GM12891 (cell line): Measurements from ENCODE around the gene ELP1.
"Not testable (repeated sequence)": the region's sequence is repeated elsewhere in the genome, so short reads cannot be mapped to it uniquely, and the experiment has no call there.

Source experiments
- DNase-seq: peaks from one replicate; pipeline ENCODE4 v3.0.0; 2011; ENCODE audit warnings: low spot score; ENCODE audit not compliant: insufficient read length
- FAIRE-seq: peaks from 2 replicates; lab custom pipeline; 2011; peaks lifted over from hg19 to GRCh38; lab: Jason Lieb, UNC
- PAX5 ChIP-seq: IDR thresholded peaks from 2 replicates; pipeline ENCODE4 v1.6.1; 2011; ENCODE audit warnings: low read length, moderate library complexity, mild to moderate bottlenecking; ENCODE audit not compliant: insufficient read depth, severe bottlenecking
- POLR2A ChIP-seq: IDR thresholded peaks from 2 replicates; pipeline ENCODE4 v1.6.1; 2011; ENCODE audit warnings: low read depth, low read length, control low read depth
- POLR2AphosphoS5 ChIP-seq: IDR thresholded peaks from 2 replicates; pipeline ENCODE4 v1.6.1; 2011; ENCODE audit warnings: low read depth, low read length, control low read depth
- POU2F2 ChIP-seq: IDR thresholded peaks from 2 replicates; pipeline ENCODE4 v1.6.1; 2011; ENCODE audit warnings: low read depth, mild to moderate bottlenecking, control low read depth, low read length, moderate library complexity
- SPI1 ChIP-seq: IDR thresholded peaks from 2 replicates; pipeline ENCODE4 v1.6.1; 2011; ENCODE audit warnings: low read depth, low read length, control low read depth
- TAF1 ChIP-seq: IDR thresholded peaks from 2 replicates; pipeline ENCODE4 v1.6.1; 2011; ENCODE audit warnings: low read depth, low read length, control low read depth

The ELP1 gene

GRCh38 chr9:108928386-108928785 lies 5.5 kb downstream of the ELP1 start:
- no peak for FAIRE-seq
- no peak for DNase-seq

GRCh38 chr9:108924466-108924865 lies 9.5 kb downstream of the ELP1 start:
- no peak for FAIRE-seq
- no peak for DNase-seq
- TF ChIP-seq PAX5 (no peak), POLR2A (no peak), SPI1 (no peak), POLR2AphosphoS5 (no peak), TAF1 (no peak), POU2F2 (no peak)

More at GRCh38 chr9:108928386-108928785, 5.5 kb downstream of the ELP1 start:
- no peak for TF ChIP-seq PAX5
- TF ChIP-seq POLR2A = no peak
- TF ChIP-seq TAF1 = no peak
- no peak for TF ChIP-seq POU2F2
- TF ChIP-seq POLR2AphosphoS5 = no peak
- TF ChIP-seq SPI1 = no peak

- DNase-seq (no peak), FAIRE-seq (no peak)
- TF ChIP-seq TAF1 (no peak), PAX5 (no peak), POLR2AphosphoS5 (no peak), SPI1 (no peak)
Observed at GRCh38 chr9:108921200-108921599, 12.7 kb downstream of the ELP1 start.

GRCh38 chr9:108920401-108920800 lies 13.5 kb downstream of the ELP1 start:
- not testable (repeated sequence) for FAIRE-seq, DNase-seq

GRCh38 chr9:108919517-108919916 lies 14.4 kb downstream of the ELP1 start:
- DNase-seq (no peak), FAIRE-seq (no peak)
- no peak for TF ChIP-seq TAF1

- TF ChIP-seq PAX5 (no peak), SPI1 (no peak), TAF1 (no peak), POU2F2 (no peak), POLR2A (no peak), POLR2AphosphoS5 (no peak)
- no peak for FAIRE-seq
- DNase-seq = no peak
Observed at GRCh38 chr9:108913391-108913790, 20.5 kb downstream of the ELP1 start.

- no peak for DNase-seq
- TF ChIP-seq SPI1 (no peak), TAF1 (no peak), POU2F2 (no peak), POLR2AphosphoS5 (no peak), PAX5 (no peak), POLR2A (no peak)
- FAIRE-seq = no peak
Observed at GRCh38 chr9:108911820-108912219, 22.1 kb downstream of the ELP1 start.

GRCh38 chr9:108910914-108911313 lies 23.0 kb downstream of the ELP1 start:
- DNase-seq (no peak), FAIRE-seq (no peak)
- no peak for TF ChIP-seq TAF1
- no peak for TF ChIP-seq POU2F2
- TF ChIP-seq POLR2A = no peak
- no peak for TF ChIP-seq POLR2AphosphoS5
- TF ChIP-seq PAX5 = no peak
- TF ChIP-seq SPI1 = no peak

- TF ChIP-seq PAX5 (no peak), POLR2A (no peak), SPI1 (no peak), TAF1 (no peak), POU2F2 (no peak), POLR2AphosphoS5 (no peak)
- DNase-seq (no peak), FAIRE-seq (no peak)
Observed at GRCh38 chr9:108910402-108910801, 23.5 kb downstream of the ELP1 start.

GRCh38 chr9:108905494-108905893 lies 28.4 kb downstream of the ELP1 start:
- TF ChIP-seq TAF1 (no peak), PAX5 (no peak), POU2F2 (no peak), POLR2A (no peak), POLR2AphosphoS5 (no peak), SPI1 (no peak)
- FAIRE-seq = no peak
- no peak for DNase-seq
